HG03097 (cell line): ENCODE results near the gene PRDM1.
"Not testable (repeated sequence)": the region's sequence is repeated elsewhere in the genome, so short reads cannot be mapped to it uniquely, and the experiment has no call there.

Source experiments
- ATAC-seq: cut with Tn5 transposase; IDR thresholded peaks from one replicate; pipeline ENCODE4 v1.9.1; 2021; ENCODE audit not compliant: unreplicated experiment, low FRiP score

The PRDM1 gene

GRCh38 chr6:106134906-106135634 is 48.9 kb downstream of the PRDM1 start:
- ATAC-seq, result no peak

- ATAC-seq, result no peak
These were observed 49.9 kb downstream of the PRDM1 start for GRCh38 chr6:106135911-106136571.

- no peak for ATAC-seq
These were observed 50.7 kb downstream of the PRDM1 start for GRCh38 chr6:106136845-106137244.

- no peak for ATAC-seq
These were observed 52.0 kb downstream of the PRDM1 start for GRCh38 chr6:106138151-106138550.

GRCh38 chr6:106141441-106142237 is 55.5 kb downstream of the PRDM1 start:
- peak; percentile 70 for ATAC-seq

GRCh38 chr6:106142876-106143431 is 56.8 kb downstream of the PRDM1 start:
- ATAC-seq, result no peak

GRCh38 chr6:106143665-106144064 is 57.5 kb downstream of the PRDM1 start:
- ATAC-seq, result no peak

- ATAC-seq, result no peak
These were observed 59.0 kb downstream of the PRDM1 start for GRCh38 chr6:106145144-106145543.

GRCh38 chr6:106145741-106146227 is 59.6 kb downstream of the PRDM1 start:
- ATAC-seq, result no peak

GRCh38 chr6:106146852-106147351 is 60.8 kb downstream of the PRDM1 start:
- peak; percentile 33 for ATAC-seq

GRCh38 chr6:106147476-106147875 is 61.3 kb downstream of the PRDM1 start:
- ATAC-seq, result no peak

- no peak for ATAC-seq
These were observed 63.4 kb downstream of the PRDM1 start for GRCh38 chr6:106149472-106150069.

- ATAC-seq, result not testable (repeated sequence)
These were observed 66.3 kb downstream of the PRDM1 start for GRCh38 chr6:106152476-106152875.

GRCh38 chr6:106152952-106153351 is 66.8 kb downstream of the PRDM1 start:
- no peak for ATAC-seq

- ATAC-seq, result no peak
These were observed 68.2 kb downstream of the PRDM1 start for GRCh38 chr6:106154326-106154725.

GRCh38 chr6:106155219-106155830 is 69.2 kb downstream of the PRDM1 start:
- ATAC-seq, result no peak

- no peak for ATAC-seq
These were observed 70.3 kb downstream of the PRDM1 start for GRCh38 chr6:106156413-106156812.

GRCh38 chr6:106156863-106157262 is 70.7 kb downstream of the PRDM1 start:
- ATAC-seq, result no peak

- no peak for ATAC-seq
These were observed 72.7 kb downstream of the PRDM1 start for GRCh38 chr6:106158816-106159215.
